ENCODE results near the gene AGTRAP. TPM values are rescaled to one million over a fixed set of nuclear protein-coding genes. Genes with fewer than 3 reads are reported as not detected.

The AGTRAP gene
- total and polyA plus RNA-seq, 9 of the 15 experiments (the other 6 are each of a cell fraction or from before 2014, with no cell fraction given): 26.8 to 105 (median 57.5) TPM

- TF ChIP-seq PRDM10 (IDR thresholded peaks at IDR 0.05; ENCODE audit: partially characterized antibody): peak; percentile 82
- peak; percentile 46; the same call in 1 of the 2 replicates for TF ChIP-seq TAF7 (tag; IDR thresholded peaks at IDR 0.05)
- peak; percentile 78; the same call in 1 of the 2 replicates for TF ChIP-seq HNRNPL (IDR thresholded peaks at IDR 0.05; ENCODE audit: low read depth, low read length)
- TF ChIP-seq CEBPG (CRISPR knock-in tag; IDR thresholded peaks at IDR 0.05): 0 out of 2 replicates have a peak, but pooled peaks have one; percentile 14
- TF ChIP-seq CEBPG (tag; conservative IDR thresholded peaks at IDR 0.05 in 1 of 2, IDR thresholded peaks at IDR 0.05 in 1 of 2): no peak
- TF ChIP-seq ZNF124 (CRISPR knock-in tag; IDR thresholded peaks at IDR 0.05): no peak
- TF ChIP-seq MBD2 (IDR thresholded peaks at IDR 0.05; ENCODE audit: borderline replicate concordance, low read depth): peak; percentile 37; the same call in 1 of the 2 replicates
- TF ChIP-seq CBFA2T2 (conservative IDR thresholded peaks at IDR 0.05): peak; percentile 98
- no peak for TF ChIP-seq FOXM1 (IDR thresholded peaks at IDR 0.05; ENCODE audit: low read depth)
- peak; percentile 61; the same call in 1 of the 2 replicates for TF ChIP-seq FOXM1 (CRISPR knock-in tag; IDR thresholded peaks at IDR 0.05; ENCODE audit: low read depth)
- TF ChIP-seq BRF2 (IDR thresholded peaks at IDR 0.05; ENCODE audit: borderline replicate concordance, insufficient read depth, insufficient read length): no peak
- peak; percentile 100 for TF ChIP-seq TOE1 (IDR thresholded peaks at IDR 0.05; ENCODE audit: borderline replicate concordance)
- TF ChIP-seq TOE1 (CRISPR knock-in tag; IDR thresholded peaks at IDR 0.05; ENCODE audit: borderline replicate concordance, low read depth): peak; percentile 19; the same call in 1 of the 2 replicates
- TF ChIP-seq TEAD1 (CRISPR knock-in tag; IDR thresholded peaks at IDR 0.05): peak; percentile 27 to 71; a peak in 2 of 4 replicates
- peak in 1 of 2 experiments; percentile 6; a peak in 1 of 4 replicates for TF ChIP-seq SRF (CRISPR knock-in tag; IDR thresholded peaks at IDR 0.05)
- TF ChIP-seq ESRRA (IDR thresholded peaks at IDR 0.05; ENCODE audit: borderline replicate concordance, low read depth): peak; percentile 29; the same call in 1 of the 2 replicates
- TF ChIP-seq LCOR (CRISPR knock-in tag; IDR thresholded peaks at IDR 0.05): peak; percentile 69; the same call in 1 of the 2 replicates
- TF ChIP-seq NBN (IDR thresholded peaks at IDR 0.05; ENCODE audit: low read depth): peak; percentile 68
- TF ChIP-seq DLX4 (CRISPR knock-in tag; IDR thresholded peaks at IDR 0.05): no peak
- no peak for TF ChIP-seq KAT2B (IDR thresholded peaks at IDR 0.05; ENCODE audit: low read depth, low read length)
Observed at GRCh38 chr1:11735854-11736745, at the start of gene AGTRAP (continued).
